ENCODE data around the gene GLT8D1.

Gene GLT8D1

GRCh38 chr3:52685285-52685708 is 20.3 kb downstream of the GLT8D1 start:
- no peaks in the 10 kb centered on the region for H3K9me3 ChIP-seq (ENCODE audit: control insufficient read depth, insufficient read depth, low read length)
- H3K36me3 ChIP-seq (ENCODE audit: control insufficient read depth, low read length): peaks cover 82% of the 10 kb centered on the region
- peaks cover 96% of the 10 kb centered on the region for H3K79me2 ChIP-seq (ENCODE audit: control insufficient read depth, low read length)
- peaks cover 29% of the 10 kb centered on the region for H4K20me1 ChIP-seq (ENCODE audit: control insufficient read depth, insufficient read depth, low read depth, low read length)
- TF ChIP-seq CTCF (IDR thresholded peaks at IDR 0.05; ENCODE audit: low read depth, low read length, poor library complexity, severe bottlenecking): no peak
- TF ChIP-seq EZH2phosphoT487 (IDR thresholded peaks at IDR 0.05; ENCODE audit: borderline replicate concordance, low read length): no peak
- H3K27ac ChIP-seq (ENCODE audit: low read depth, low read length): peak overlapping the region; percentile 80
- peaks cover 47% of the 10 kb centered on the region for H3K4me1 ChIP-seq (ENCODE audit: control insufficient read depth, low read length)
- peaks cover 33% of the 10 kb centered on the region for H3F3A ChIP-seq (ENCODE audit: control insufficient read depth, insufficient read depth)
- H3K4me3 ChIP-seq (ENCODE audit: low read length): peak overlapping the region; percentile 98
- H3K27me3 ChIP-seq (ENCODE audit: control insufficient read depth, low read length): no peaks in the 10 kb centered on the region
- no peaks in the 10 kb centered on the region for H3K9me2 ChIP-seq (replicated peaks; ENCODE audit: control insufficient read depth, low read length)
- peak overlapping the region; percentile 89 for H3K4me2 ChIP-seq (ENCODE audit: low read length)

- H4K20me1 ChIP-seq (ENCODE audit: control insufficient read depth, insufficient read depth, low read depth, low read length): peaks cover 26% of the 10 kb centered on the region
- TF ChIP-seq EZH2phosphoT487 (IDR thresholded peaks at IDR 0.05; ENCODE audit: borderline replicate concordance, low read length): no peak
- TF ChIP-seq CTCF (IDR thresholded peaks at IDR 0.05; ENCODE audit: low read depth, low read length, poor library complexity, severe bottlenecking): no peak
Measured at GRCh38 chr3:52684184-52684583, 21.4 kb downstream of the GLT8D1 start.

GRCh38 chr3:52683611-52684010 is 22.0 kb downstream of the GLT8D1 start:
- no peaks in the 10 kb centered on the region for H3K9me2 ChIP-seq (replicated peaks; ENCODE audit: control insufficient read depth, low read length)
- no peaks in the 10 kb centered on the region for H3K27me3 ChIP-seq (ENCODE audit: control insufficient read depth, low read length)
- no peaks in the 10 kb centered on the region for H3K9me3 ChIP-seq (ENCODE audit: control insufficient read depth, insufficient read depth, low read length)
- H4K20me1 ChIP-seq (ENCODE audit: control insufficient read depth, insufficient read depth, low read depth, low read length): peaks cover 25% of the 10 kb centered on the region
- H3K4me1 ChIP-seq (ENCODE audit: control insufficient read depth, low read length): peaks cover 38% of the 10 kb centered on the region
- H3F3A ChIP-seq (ENCODE audit: control insufficient read depth, insufficient read depth): peaks cover 23% of the 10 kb centered on the region
- peaks cover 82% of the 10 kb centered on the region for H3K36me3 ChIP-seq (ENCODE audit: control insufficient read depth, low read length)
- H3K79me2 ChIP-seq (ENCODE audit: control insufficient read depth, low read length): peaks cover 89% of the 10 kb centered on the region
- no peak overlapping the region for H3K27ac ChIP-seq (ENCODE audit: low read depth, low read length)
- H3K4me3 ChIP-seq (ENCODE audit: low read length): peak overlapping the region; percentile 98; the same call in 1 of the 2 replicates
- H3K4me2 ChIP-seq (ENCODE audit: low read length): peak overlapping the region; percentile 89
- TF ChIP-seq CTCF (IDR thresholded peaks at IDR 0.05; ENCODE audit: low read depth, low read length, poor library complexity, severe bottlenecking) (no peak), EZH2phosphoT487 (IDR thresholded peaks at IDR 0.05; ENCODE audit: borderline replicate concordance, low read length) (no peak)

More at GRCh38 chr3:52684184-52684583, 21.4 kb downstream of the GLT8D1 start:
- H3K79me2 ChIP-seq (ENCODE audit: control insufficient read depth, low read length): peaks cover 95% of the 10 kb centered on the region
- H3K4me1 ChIP-seq (ENCODE audit: control insufficient read depth, low read length): peaks cover 44% of the 10 kb centered on the region
- 0 out of 2 replicates have a peak overlapping the region, but pooled peaks have one; percentile 80 for H3K27ac ChIP-seq (ENCODE audit: low read depth, low read length)
- H3K27me3 ChIP-seq (ENCODE audit: control insufficient read depth, low read length): no peaks in the 10 kb centered on the region
- H3K9me3 ChIP-seq (ENCODE audit: control insufficient read depth, insufficient read depth, low read length): no peaks in the 10 kb centered on the region
- no peaks in the 10 kb centered on the region for H3K9me2 ChIP-seq (replicated peaks; ENCODE audit: control insufficient read depth, low read length)
- peak overlapping the region; percentile 98 for H3K4me3 ChIP-seq (ENCODE audit: low read length)
- peaks cover 27% of the 10 kb centered on the region for H3F3A ChIP-seq (ENCODE audit: control insufficient read depth, insufficient read depth)
- H3K36me3 ChIP-seq (ENCODE audit: control insufficient read depth, low read length): peaks cover 82% of the 10 kb centered on the region
- H3K4me2 ChIP-seq (ENCODE audit: low read length): peak overlapping the region; percentile 89
